Motor neuron (in vitro differentiated cells): ENCODE data around the gene PARD3B. TPM values are rescaled to one million over a fixed set of nuclear protein-coding genes. Genes with fewer than 3 reads are reported as not detected.
A peak's percentile ranks its signal among the peaks of the same experiment; 100 is the strongest.

Source experiments
- ATAC-seq, 8 experiments: fragments of 200-7000 bp; cut with Tn5 transposase; replicated peaks in 6 of 8; 2 replicates each; pipeline ENCODE4 v1.8.0; 2021; ENCODE audit warnings: mild to moderate bottlenecking in 8 of 8, moderate library complexity in 8 of 8
- H3K27ac ChIP-seq, 2 donors: fragments of 250-450 bp; sonication (Bioruptor Pico); 2 replicates each; pipeline ENCODE4 v1.9.0; 2021; ENCODE audit warnings: antibody characterized with exemption in 2 of 2, mild to moderate bottlenecking in 2 of 2, moderate library complexity in 1 of 2
- H3K4me1 ChIP-seq, 2 donors: fragments of 250-450 bp; sonication (Bioruptor Pico); replicated peaks in 1 of 2; 2 replicates each; pipeline ENCODE4 v1.6.1; 2021; ENCODE audit warnings: antibody characterized with exemption in 2 of 2, mild to moderate bottlenecking in 2 of 2, moderate library complexity in 1 of 2
- H3K4me3 ChIP-seq, 5 donors: fragments of 250-450 bp; sonication (Bioruptor Pico); 2 replicates each; pipeline ENCODE4 v1.9.0; 2021; ENCODE audit warnings: antibody characterized with exemption in 5 of 5, mild to moderate bottlenecking in 5 of 5, moderate library complexity in 4 of 5
- WGBS, 10 experiments: fragments of 450-650 bp; shearing (Covaris generic); methylation state at CpG; one replicate each; pipeline ENCODE4 v1.0.0; 2022; 5-methylcytosine and 5-hydroxymethylcytosine counted together
- in situ Hi-C, 9 experiments: fragments of 400-800 bp; cut with MboI; loops; one replicate each; pipeline ENCODE4 v1.15.0; 2021; ENCODE audit warnings: low sequenced_read_pairs in 9 of 9, low pct_unique_long_range_greater_than_20kb in 2 of 9; ENCODE audit not compliant: unreplicated experiment in 9 of 9
- total RNA-seq, 8 experiments: library from RNA; unstranded; fragments of 300-600 nt; gene quantifications; 2 replicates each; pipeline versions ENCODE4 v1.2.3 to v1.2.4, GENCODE V29; 2022

Gene PARD3B
- total RNA-seq, 8 experiments from 2014 or later = 3.1 to 24.3 (median 10.4) TPM

GRCh38 chr2:205402011-205402410, 856.7 kb downstream of the PARD3B start:
- WGBS, 10 experiments = 42 to 100% (median 89%) methylated on average over 1 to 2 of the region's 2 CpGs; no CpG with 5 or more reads in 2 of the 10 experiments
- ATAC-seq = no peak
- in situ Hi-C loops = no loop called here

GRCh38 chr2:205403244-205403825, 858.1 kb downstream of the PARD3B start:
- in situ Hi-C loops = no loop called here

More at GRCh38 chr2:205402011-205402410, 856.7 kb downstream of the PARD3B start:
- Histone ChIP-seq H3K27ac (no peak overlapping the region), H3K4me3 (no peak overlapping the region), H3K4me1 (peaks cover 0 to 4% of the 10 kb centered on the region in 2 donors)

GRCh38 chr2:205405194-205405593, 859.9 kb downstream of the PARD3B start:
- 11 to 100% (median 73%) methylated on average over 1 of the region's 1 CpG; no CpG with 5 or more reads in 4 of the 10 experiments for WGBS, 10 experiments
- H3K4me3 ChIP-seq = no peak overlapping the region
- no peak for ATAC-seq

More at GRCh38 chr2:205403244-205403825, 858.1 kb downstream of the PARD3B start:
- Histone ChIP-seq H3K4me1 (peaks cover 0 to 4% of the 10 kb centered on the region in 2 donors), H3K4me3 (no peak overlapping the region), H3K27ac (no peak overlapping the region)
- ATAC-seq = no peak
- WGBS, 10 experiments = 74 to 100% (median 96%) methylated on average over 1 to 2 of the region's 2 CpGs; no CpG with 5 or more reads in 2 of the 10 experiments

GRCh38 chr2:205405752-205406151, 860.5 kb downstream of the PARD3B start:
- 33 to 100% (median 78%) methylated on average over 1 to 3 of the region's 3 CpGs; no CpG with 5 or more reads in 1 of the 10 experiments for WGBS, 10 experiments
- ATAC-seq = peak in 2 of 8 experiments; percentile 36 to 51
- no peak overlapping the region for H3K27ac ChIP-seq
- peaks cover 0 to 4% of the 10 kb centered on the region in 2 donors for H3K4me1 ChIP-seq
- H3K4me3 ChIP-seq = no peak overlapping the region
- in situ Hi-C loops = no loop called here

More at GRCh38 chr2:205405194-205405593, 859.9 kb downstream of the PARD3B start:
- H3K4me1 ChIP-seq = peaks cover 0 to 4% of the 10 kb centered on the region in 2 donors
- in situ Hi-C loops = no loop called here
- H3K27ac ChIP-seq = no peak overlapping the region

- WGBS, 10 experiments = 0 to 91% (median 73%) methylated on average over 2 to 3 of the region's 3 CpGs; no CpG with 5 or more reads in 1 of the 10 experiments
- ATAC-seq = peak in 1 of 8 experiments; percentile 47
- no peaks in the 10 kb centered on the region for H3K4me1 ChIP-seq
- H3K27ac ChIP-seq = no peak overlapping the region
- in situ Hi-C loops = no loop called here
- no peak overlapping the region for H3K4me3 ChIP-seq
Observed at GRCh38 chr2:205407984-205408383, 862.7 kb downstream of the PARD3B start.

GRCh38 chr2:205408696-205409095, 863.4 kb downstream of the PARD3B start:
- ATAC-seq = no peak
- Histone ChIP-seq H3K27ac (no peak overlapping the region), H3K4me1 (no peaks in the 10 kb centered on the region), H3K4me3 (no peak overlapping the region)
- in situ Hi-C loops = no loop called here

- Histone ChIP-seq H3K4me1 (no peaks in the 10 kb centered on the region), H3K27ac (no peak overlapping the region), H3K4me3 (no peak overlapping the region)
- ATAC-seq = no peak
- in situ Hi-C loops = no loop called here
- 30 to 100% (median 88%) methylated on average over 1 to 3 of the region's 3 CpGs; no CpG with 5 or more reads in 1 of the 10 experiments for WGBS, 10 experiments
Observed at GRCh38 chr2:205409411-205409810, 864.1 kb downstream of the PARD3B start.

GRCh38 chr2:205411558-205411957, 866.3 kb downstream of the PARD3B start:
- ATAC-seq = no peak
- Histone ChIP-seq H3K4me1 (no peaks in the 10 kb centered on the region), H3K27ac (no peak overlapping the region), H3K4me3 (no peak overlapping the region)
- in situ Hi-C loops = no loop called here
- WGBS, 10 experiments = 0 to 100% (median 100%) methylated on average over 1 to 4 of the region's 4 CpGs; no CpG with 5 or more reads in 3 of the 10 experiments

GRCh38 chr2:205424326-205424725, 879.1 kb downstream of the PARD3B start:
- whole genome bisulfite sequencing, 10 experiments = 61 to 100% (median 86%) methylated on average over 1 to 4 of the region's 4 CpGs; no CpG with 5 or more reads in 2 of the 10 experiments
- no peak overlapping the region for H3K27ac ChIP-seq
- peaks cover 0 to 2% of the 10 kb centered on the region in 2 donors for H3K4me1 ChIP-seq
- H3K4me3 ChIP-seq = no peak overlapping the region
- ATAC-seq = no peak
- in situ Hi-C loops = no loop called here

GRCh38 chr2:205425102-205425501, 879.8 kb downstream of the PARD3B start:
- peak in 1 of 8 experiments; percentile 67 for ATAC-seq
- in situ Hi-C loops = no loop called here
- WGBS, 10 experiments = 56 to 75% (median 67%) methylated on average over 1 to 2 of the region's 2 CpGs; no CpG with 5 or more reads in 1 of the 10 experiments

GRCh38 chr2:205427112-205427511, 881.8 kb downstream of the PARD3B start:
- H3K4me3 ChIP-seq = no peak overlapping the region
- no peak overlapping the region for H3K27ac ChIP-seq
- H3K4me1 ChIP-seq = peaks cover 0 to 2% of the 10 kb centered on the region in 2 donors
- no peak for ATAC-seq
- in situ Hi-C loops = no loop called here
- 49 to 100% (median 94%) methylated on average over 1 to 3 of the region's 3 CpGs; no CpG with 5 or more reads in 1 of the 10 experiments for WGBS, 10 experiments

More at GRCh38 chr2:205425102-205425501, 879.8 kb downstream of the PARD3B start:
- Histone ChIP-seq H3K4me1 (peaks cover 0 to 2% of the 10 kb centered on the region in 2 donors), H3K27ac (no peak overlapping the region), H3K4me3 (no peak overlapping the region)

GRCh38 chr2:205428811-205429210, 883.5 kb downstream of the PARD3B start:
- Histone ChIP-seq H3K4me3 (no peak overlapping the region), H3K27ac (no peak overlapping the region), H3K4me1 (peaks cover 0 to 2% of the 10 kb centered on the region in 2 donors)
- ATAC-seq = no peak
- in situ Hi-C loops = no loop called here
- 47 to 100% (median 90%) methylated on average over 1 to 2 of the region's 2 CpGs; no CpG with 5 or more reads in 1 of the 10 experiments for WGBS, 10 experiments

- no peak overlapping the region for H3K27ac ChIP-seq
- H3K4me1 ChIP-seq = peaks cover 5 to 22% of the 10 kb centered on the region in 2 donors
- peak in 1 of 8 experiments; percentile 37 for ATAC-seq
- no peak overlapping the region for H3K4me3 ChIP-seq
- 59 to 100% (median 87%) methylated on average over 1 to 4 of the region's 4 CpGs for WGBS, 10 experiments
- in situ Hi-C loops = no loop called here
Observed at GRCh38 chr2:205435970-205436369, 890.7 kb downstream of the PARD3B start.
